Kidney glomerular epithelial cell (primary cell): ENCODE data around the gene ARHGAP15.

Source experiments
- DNase-seq: peaks from one replicate; lab custom pipeline; 2025; lab: John Stamatoyannopoulos, UW

Gene ARHGAP15

GRCh38 chr2:143144813-143145455 is 15.7 kb downstream of the ARHGAP15 start:
- peak; percentile 6 for DNase-seq

DNA sequence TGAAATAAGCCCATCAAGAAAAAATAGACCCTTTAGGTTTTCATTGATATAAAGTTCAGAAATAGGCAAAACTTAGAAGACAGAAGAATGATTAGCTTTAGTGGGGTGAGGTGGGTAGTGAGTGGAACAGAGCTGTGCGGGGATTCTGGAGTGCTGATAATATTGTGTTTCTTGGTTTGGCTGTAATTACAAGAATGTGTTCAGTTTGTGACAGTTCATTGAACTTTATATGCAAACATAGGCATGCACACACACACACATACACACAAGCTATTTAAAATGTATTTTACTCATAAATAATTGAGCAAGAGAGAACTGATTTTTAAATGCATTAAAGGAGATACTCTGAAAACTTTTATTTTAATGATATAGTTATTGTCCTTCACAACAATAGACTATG is 17.1 kb downstream of the ARHGAP15 start:
- no peak for DNase-seq

DNA sequence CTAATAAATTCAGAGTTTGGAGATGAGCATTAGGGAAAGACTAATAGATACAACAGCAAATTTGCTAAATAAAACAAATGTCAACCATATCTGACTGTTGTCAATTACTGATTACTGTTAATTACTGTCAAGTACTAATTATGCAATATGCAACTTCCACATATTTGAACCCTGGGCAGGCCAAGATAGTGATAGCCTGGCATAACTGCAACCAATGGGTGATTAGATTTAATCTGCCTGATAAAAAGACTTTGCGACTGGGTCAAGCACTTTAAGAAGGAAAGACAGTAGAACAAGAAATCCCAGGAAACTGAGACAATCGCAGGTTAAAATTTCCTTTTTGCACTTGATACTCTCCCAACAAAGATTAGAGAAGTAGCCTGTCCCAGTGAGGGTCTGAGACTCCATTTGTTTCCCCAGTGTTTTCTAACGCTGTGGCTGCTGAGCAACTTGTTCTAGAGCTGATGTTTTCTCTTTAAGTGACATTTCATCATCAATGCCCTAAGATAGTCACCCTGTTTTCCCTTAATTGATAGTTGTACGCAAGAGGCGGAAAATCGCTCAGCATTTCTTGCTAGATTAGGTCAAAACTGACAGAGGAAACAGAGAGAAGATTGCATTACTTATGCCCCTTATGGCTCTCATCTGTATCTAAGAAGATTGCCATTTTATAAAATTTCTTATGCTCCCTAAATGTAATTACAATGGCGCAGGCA is 17.8 kb downstream of the ARHGAP15 start:
- no peak for DNase-seq

GRCh38 chr2:143148011-143148410 is 18.8 kb downstream of the ARHGAP15 start:
- DNase-seq = no peak

- no peak for DNase-seq
Observed at GRCh38 chr2:143148757-143149156, 19.5 kb downstream of the ARHGAP15 start.

- no peak for DNase-seq
Observed at GRCh38 chr2:143150287-143150686, 21.1 kb downstream of the ARHGAP15 start.

DNA sequence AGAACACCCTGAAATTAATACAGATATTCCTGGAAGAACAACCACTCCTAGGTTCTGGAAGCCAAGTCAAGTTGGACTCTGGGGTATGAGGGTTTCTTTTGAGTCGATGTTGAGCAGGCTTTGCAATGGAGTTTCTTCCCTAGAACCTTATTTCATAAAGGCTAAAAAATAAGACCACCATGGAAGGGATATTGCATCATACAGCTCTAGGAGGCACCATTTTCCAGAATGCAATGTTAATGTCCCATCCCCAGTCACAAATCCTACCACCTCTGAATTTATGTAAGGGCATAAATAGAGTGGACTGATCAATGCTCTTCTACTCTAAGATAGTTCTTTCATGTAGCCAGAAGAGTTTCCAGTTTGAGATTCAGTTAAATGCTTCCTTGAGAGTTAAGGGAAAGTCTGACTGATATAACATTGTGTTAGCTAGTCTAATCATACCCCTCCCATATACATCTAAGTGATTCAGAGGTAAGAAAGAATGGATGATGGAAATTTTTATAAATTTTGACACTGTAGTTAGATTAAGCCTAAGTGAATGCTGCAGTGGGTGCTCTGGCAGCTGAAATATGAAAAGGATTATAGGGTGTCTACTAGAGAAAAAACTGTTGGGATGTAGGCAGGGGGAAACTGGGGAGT is 22.0 kb downstream of the ARHGAP15 start:
- DNase-seq = no peak

DNA sequence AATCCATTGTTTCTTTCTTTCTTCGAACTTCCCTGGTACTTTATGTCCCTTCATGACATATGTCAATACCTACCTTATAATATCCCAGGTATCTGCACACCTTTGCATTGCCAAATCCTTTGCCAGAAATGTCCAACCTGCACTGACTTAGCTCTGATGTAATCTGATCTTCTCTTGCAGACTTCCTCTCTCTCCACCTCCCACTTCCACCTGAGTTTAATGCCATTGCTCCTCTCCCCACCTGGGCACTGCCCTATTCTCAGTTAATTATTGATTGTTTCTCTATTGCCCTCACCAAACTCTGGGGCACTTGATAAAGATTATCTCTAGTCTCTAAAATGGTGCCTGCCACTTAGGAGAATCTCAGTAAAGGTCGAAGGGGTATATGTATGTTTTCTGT is 23.0 kb downstream of the ARHGAP15 start:
- DNase-seq = no peak

DNA sequence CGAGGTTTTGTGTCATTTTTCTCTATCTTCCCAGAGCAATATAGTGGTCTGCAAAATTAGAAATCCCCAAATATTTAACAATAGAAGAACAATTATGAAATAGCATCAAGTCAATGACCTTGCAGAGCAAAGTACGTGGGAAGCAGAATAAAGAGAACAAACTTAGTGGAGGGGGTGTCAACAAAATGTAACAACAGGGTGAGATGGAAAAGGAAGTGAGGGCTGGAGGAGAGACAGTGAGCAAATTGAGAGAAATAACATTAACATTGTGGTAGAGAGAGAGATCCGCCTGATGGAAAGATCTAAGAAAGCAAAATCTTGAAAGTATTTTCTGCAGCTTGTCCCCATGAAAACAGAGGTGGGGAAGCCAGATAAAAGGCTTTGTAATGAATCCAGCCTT is 23.4 kb downstream of the ARHGAP15 start:
- DNase-seq = no peak

DNA sequence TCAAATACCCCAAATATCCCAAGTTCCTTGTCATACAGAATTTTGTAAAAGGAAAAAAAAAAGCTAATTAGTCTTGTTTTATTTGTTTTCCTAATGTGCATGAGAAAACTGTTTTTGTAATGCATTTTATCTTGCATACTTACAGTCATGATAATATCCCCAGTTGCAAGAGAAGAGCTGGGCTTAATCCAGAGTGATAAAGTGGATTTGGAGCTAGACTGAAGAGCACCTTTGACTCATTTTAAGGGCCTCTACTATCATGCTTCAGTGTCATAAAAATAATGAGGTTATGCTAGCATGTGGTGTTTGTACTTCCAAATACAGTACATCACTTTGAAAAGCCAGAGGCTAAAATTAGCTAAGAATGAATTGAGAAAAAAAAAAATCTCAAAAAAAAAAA is 26.4 kb downstream of the ARHGAP15 start:
- DNase-seq = no peak

DNA sequence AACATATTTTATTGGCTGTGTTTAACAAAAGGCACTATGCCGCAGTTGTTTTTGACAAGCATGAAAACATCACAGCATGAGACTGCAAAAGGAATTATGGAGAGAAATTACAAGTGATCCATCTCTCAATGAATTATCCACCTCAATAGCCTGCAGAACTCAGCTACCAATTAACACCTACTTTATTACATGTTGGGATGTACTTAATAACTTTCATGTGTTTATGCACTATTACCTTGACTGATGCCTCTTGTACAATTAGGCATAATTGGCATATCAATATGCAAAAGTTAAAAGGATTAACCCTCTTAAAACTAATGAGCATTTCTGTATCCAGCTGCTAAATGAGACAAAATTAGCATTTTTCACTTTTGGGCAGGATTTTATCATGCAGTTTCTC is 27.8 kb downstream of the ARHGAP15 start:
- no peak for DNase-seq

GRCh38 chr2:143157418-143157817 is 28.2 kb downstream of the ARHGAP15 start:
- DNase-seq = no peak

DNA sequence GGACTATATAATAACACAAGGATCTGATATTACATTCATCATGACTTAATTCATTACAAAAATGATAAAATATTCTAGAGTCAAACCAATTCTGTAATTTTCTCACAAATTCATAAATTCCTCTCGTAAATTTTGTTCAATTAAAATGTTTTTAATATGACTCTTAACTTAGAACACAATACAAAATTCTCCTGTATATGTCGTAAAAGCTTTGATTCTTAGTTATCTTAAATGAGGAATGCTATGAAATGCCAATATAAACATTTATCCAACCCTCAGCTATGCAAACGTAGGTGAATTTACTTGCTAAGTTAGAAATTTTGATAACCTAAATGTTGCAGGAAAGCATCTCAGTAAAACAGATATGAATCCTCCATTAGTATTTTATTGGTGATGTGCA is 28.9 kb downstream of the ARHGAP15 start:
- DNase-seq = no peak

- no peak for DNase-seq
Observed at GRCh38 chr2:143158551-143159485, 29.6 kb downstream of the ARHGAP15 start.

DNA sequence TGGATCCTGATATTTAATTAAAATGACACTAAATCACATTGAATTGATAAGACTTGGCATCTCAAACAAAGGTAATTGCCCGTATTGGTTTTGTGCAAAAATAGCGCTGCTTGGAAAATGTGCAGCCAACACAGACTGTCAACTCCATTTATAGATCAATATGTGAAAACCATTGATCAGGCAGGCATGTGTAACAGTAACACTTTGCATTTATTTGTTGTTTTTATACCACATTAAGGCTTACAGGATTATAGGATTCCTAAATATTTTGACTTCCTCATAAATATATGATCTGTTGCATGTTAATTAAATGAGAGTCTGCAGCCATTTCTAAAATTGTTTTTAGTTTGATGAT is 30.2 kb downstream of the ARHGAP15 start:
- no peak for DNase-seq

GRCh38 chr2:143160732-143161707 is 31.8 kb downstream of the ARHGAP15 start:
- DNase-seq = no peak

GRCh38 chr2:143162123-143162837 is 33.1 kb downstream of the ARHGAP15 start:
- peak; percentile 61 for DNase-seq

DNA sequence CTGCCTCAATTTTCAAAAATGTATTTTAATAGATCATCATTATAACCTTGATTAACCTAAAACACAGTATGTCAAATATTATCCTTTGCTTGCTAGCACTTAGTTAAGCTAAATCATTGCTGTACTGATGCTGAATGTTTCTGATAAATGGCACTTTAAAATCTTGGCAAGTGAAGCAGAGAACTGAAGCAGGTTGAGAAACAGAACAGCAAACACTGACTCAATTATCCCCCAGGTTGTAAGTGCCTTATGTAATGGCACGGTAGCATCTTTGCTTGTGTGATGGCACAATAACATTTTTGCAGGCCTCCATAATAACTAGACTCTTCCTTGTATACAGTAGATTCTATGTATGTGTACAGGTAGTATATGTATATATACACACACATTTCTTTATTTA is 33.8 kb downstream of the ARHGAP15 start:
- no peak for DNase-seq

GRCh38 chr2:143163499-143163898 is 34.3 kb downstream of the ARHGAP15 start:
- no peak for DNase-seq

DNA sequence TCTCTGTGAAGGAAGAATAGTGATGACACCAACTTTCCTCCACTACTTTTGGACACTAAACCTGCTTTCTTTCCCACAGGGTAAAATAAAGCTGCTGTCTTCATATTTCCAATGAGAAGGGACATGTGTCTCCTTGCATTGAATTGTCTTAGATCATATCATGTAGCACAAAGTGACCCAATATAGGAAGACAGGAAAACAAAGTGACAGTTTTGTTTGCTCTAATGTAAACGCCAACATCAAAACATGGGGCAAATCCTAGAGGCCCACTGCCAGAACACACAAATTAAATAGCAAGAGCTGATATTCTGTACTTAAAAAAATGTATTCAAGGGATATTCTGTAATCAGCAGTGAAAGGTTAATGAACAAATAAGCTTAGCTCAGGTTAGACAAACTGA is 36.1 kb downstream of the ARHGAP15 start:
- DNase-seq = no peak

DNA sequence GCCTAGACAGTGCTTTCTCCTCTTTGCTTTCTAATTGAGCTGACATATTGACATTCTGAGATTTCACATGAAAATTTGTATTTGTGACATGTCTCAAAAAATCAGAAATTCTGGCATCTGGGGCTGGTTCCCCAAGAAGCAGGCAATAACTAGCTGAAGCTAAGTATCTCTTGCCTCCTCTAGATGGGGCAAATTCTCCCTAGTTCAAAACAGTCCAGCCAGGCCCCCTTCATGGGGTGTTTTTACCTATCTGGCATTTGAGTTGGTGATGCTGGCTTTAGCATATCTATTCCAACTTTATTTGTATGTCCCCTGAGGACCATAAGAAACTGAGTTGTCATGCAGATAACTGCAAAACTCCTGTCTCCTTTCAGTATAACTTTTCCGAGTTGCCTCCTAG is 39.9 kb downstream of the ARHGAP15 start:
- no peak for DNase-seq
